ENCODE results near the gene NTHL1. TPM values are rescaled to one million over a fixed set of nuclear protein-coding genes. Genes with fewer than 3 reads are reported as not detected.

Gene NTHL1
- total RNA-seq, 2 experiments from 2014 or later = 28.2 to 29.8 TPM

- H3K4me3 Mint-ChIP-seq = no peak overlapping the region
- no peaks in the 10 kb centered on the region for H3K36me3 Mint-ChIP-seq (ENCODE audit: low read depth)
- intact Hi-C loops (cut with micrococcal nuclease) = no loop called here
- no peaks in the 10 kb centered on the region for H3K27me3 Mint-ChIP-seq
- ATAC-seq (no peak), DNase-seq (no peak)
- ChIA-PET CTCF (no interaction called here), POLR2A (interaction anchor here (0.6 to 1.0 kb wide), 2 partner anchors 54 to 67 kb away, joined by 3 read pairs; no protein-coding TSS in a partner anchor)
- no peaks in the 10 kb centered on the region for H3K4me1 Mint-ChIP-seq (ENCODE audit: low read depth)
- no peaks in the 10 kb centered on the region for H3K9me3 Mint-ChIP-seq
- no peak for TF ChIP-seq CTCF (IDR thresholded peaks at IDR 0.05)
- no peak overlapping the region for H3K27ac Mint-ChIP-seq
Observed at GRCh38 chr16:2083876-2084780, 36.5 kb upstream of the NTHL1 start.

GRCh38 chr16:2083409-2083808, 35.8 kb upstream of the NTHL1 start:
- CTCF ChIA-PET = no interaction called here
- POLR2A ChIA-PET = interaction anchor here (1.1 kb wide), 1 partner anchor 21 kb away, joined by 3 read pairs; no protein-coding TSS in a partner anchor
- H3K36me3 Mint-ChIP-seq (ENCODE audit: low read depth) = no peaks in the 10 kb centered on the region
- ATAC-seq (no peak), DNase-seq (no peak)
- no peaks in the 10 kb centered on the region for H3K9me3 Mint-ChIP-seq
- no peaks in the 10 kb centered on the region for H3K4me1 Mint-ChIP-seq (ENCODE audit: low read depth)
- H3K4me3 Mint-ChIP-seq = no peak overlapping the region
- intact Hi-C loops (cut with micrococcal nuclease) = no loop called here
- no peak overlapping the region for H3K27ac Mint-ChIP-seq
- no peaks in the 10 kb centered on the region for H3K27me3 Mint-ChIP-seq
- TF ChIP-seq CTCF (IDR thresholded peaks at IDR 0.05) = no peak

GRCh38 chr16:2082983-2083364, 35.3 kb upstream of the NTHL1 start:
- POLR2A ChIA-PET = interaction anchor here (1.1 kb wide), 1 partner anchor 21 kb away, joined by 3 read pairs; no protein-coding TSS in a partner anchor
- peak overlapping the region; percentile 25 for H3K27ac Mint-ChIP-seq
- no peak for TF ChIP-seq CTCF (IDR thresholded peaks at IDR 0.05)
- H3K36me3 Mint-ChIP-seq (ENCODE audit: low read depth) = no peaks in the 10 kb centered on the region
- CTCF ChIA-PET = no interaction called here
- H3K27me3 Mint-ChIP-seq = no peaks in the 10 kb centered on the region
- H3K4me3 Mint-ChIP-seq = no peak overlapping the region
- peak; percentile 43 for ATAC-seq
- H3K4me1 Mint-ChIP-seq (ENCODE audit: low read depth) = no peaks in the 10 kb centered on the region
- intact Hi-C loops (cut with micrococcal nuclease) = no loop called here
- no peaks in the 10 kb centered on the region for H3K9me3 Mint-ChIP-seq
- DNase-seq = no peak

- H3K4me3 Mint-ChIP-seq = no peak overlapping the region
- POLR2A ChIA-PET = interaction anchor here (1.0 to 1.1 kb wide), 2 partner anchors 16 to 20 kb away, joined by 3 read pairs; no protein-coding TSS in a partner anchor
- intact Hi-C loops (cut with micrococcal nuclease) = no loop called here
- no peak for ATAC-seq
- no peaks in the 10 kb centered on the region for H3K9me3 Mint-ChIP-seq
- TF ChIP-seq CTCF (IDR thresholded peaks at IDR 0.05) = no peak
- H3K27me3 Mint-ChIP-seq = no peaks in the 10 kb centered on the region
- H3K4me1 Mint-ChIP-seq (ENCODE audit: low read depth) = no peaks in the 10 kb centered on the region
- CTCF ChIA-PET = no interaction called here
- H3K27ac Mint-ChIP-seq = no peak overlapping the region
- no peak for DNase-seq
- H3K36me3 Mint-ChIP-seq (ENCODE audit: low read depth) = no peaks in the 10 kb centered on the region
Observed at GRCh38 chr16:2082171-2082982, 34.7 kb upstream of the NTHL1 start.
